ENCODE data around the gene GSTP1. TPM values are rescaled to one million over a fixed set of nuclear protein-coding genes. Genes with fewer than 3 reads are reported as not detected.

GSTP1 gene
- total and polyA plus RNA-seq, 11 donors, result 294 to 830 (median 393) TPM

- Histone ChIP-seq H3K4me1 (no peaks in the 10 kb centered on the region), H3K9me3 (no peaks in the 10 kb centered on the region), H3K27me3 (peaks cover 0 to 29% (median 0%) of the 10 kb centered on the region in 9 donors), H3K36me3 (no peaks in the 10 kb centered on the region), H3K4me3 (no peak overlapping the region), H3K27ac (no peak overlapping the region)
- TF ChIP-seq CTCF (IDR thresholded peaks at IDR 0.05) (peak; percentile 57 to 86 (median 72)), POLR2A (IDR thresholded peaks at IDR 0.05) (no peak)
- intact Hi-C loops (cut with DNase I), result loop anchor here in 3 of 10 donors (5.0 to 10.0 kb wide), 3 partner anchors 82 to 92 kb away; partner anchors contain the start of gene ACY3 (in 1 of the 3)
- DNase-seq (peak in 4 of 5 donors; percentile 36 to 67 (median 55)), ATAC-seq (peak in 1 of 4 donors; percentile 59)
- 60 to 63% (median 62%) methylated on average over 21 of the region's 21 CpGs for WGBS, 4 donors
Observed at GRCh38 chr11:67572747-67573419, 10.7 kb upstream of the GSTP1 start.

DNA sequence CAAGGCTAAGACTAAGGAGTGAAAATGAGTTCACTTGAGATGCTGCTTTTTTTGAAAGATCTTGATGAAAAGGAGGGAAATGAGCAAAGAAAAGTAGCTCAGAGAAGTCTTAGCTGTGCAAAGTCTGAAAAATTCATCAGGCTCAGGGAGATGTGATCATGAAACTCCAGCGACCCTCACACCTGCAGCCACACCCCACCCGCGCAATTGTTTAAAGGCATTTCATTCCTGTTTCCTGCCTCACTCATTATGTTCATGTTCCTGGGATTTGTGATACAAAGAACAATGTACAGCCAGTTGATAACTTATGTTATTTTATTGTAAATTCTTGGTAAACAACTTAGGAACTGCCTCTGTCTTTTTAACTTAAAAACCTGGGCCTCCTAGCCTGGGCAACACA is 8.7 kb upstream of the GSTP1 start:
- intact Hi-C loops (cut with DNase I), result loop anchor here in 5 of 10 donors (2.0 to 10.0 kb wide), 4 partner anchors 80 to 90 kb away; partner anchors contain the start of gene ACY3 (in 1 of the 5)
- WGBS, 4 donors, result 41 to 70% (median 48%) methylated on average over 3 of the region's 3 CpGs
- no peak for ATAC-seq

DNA sequence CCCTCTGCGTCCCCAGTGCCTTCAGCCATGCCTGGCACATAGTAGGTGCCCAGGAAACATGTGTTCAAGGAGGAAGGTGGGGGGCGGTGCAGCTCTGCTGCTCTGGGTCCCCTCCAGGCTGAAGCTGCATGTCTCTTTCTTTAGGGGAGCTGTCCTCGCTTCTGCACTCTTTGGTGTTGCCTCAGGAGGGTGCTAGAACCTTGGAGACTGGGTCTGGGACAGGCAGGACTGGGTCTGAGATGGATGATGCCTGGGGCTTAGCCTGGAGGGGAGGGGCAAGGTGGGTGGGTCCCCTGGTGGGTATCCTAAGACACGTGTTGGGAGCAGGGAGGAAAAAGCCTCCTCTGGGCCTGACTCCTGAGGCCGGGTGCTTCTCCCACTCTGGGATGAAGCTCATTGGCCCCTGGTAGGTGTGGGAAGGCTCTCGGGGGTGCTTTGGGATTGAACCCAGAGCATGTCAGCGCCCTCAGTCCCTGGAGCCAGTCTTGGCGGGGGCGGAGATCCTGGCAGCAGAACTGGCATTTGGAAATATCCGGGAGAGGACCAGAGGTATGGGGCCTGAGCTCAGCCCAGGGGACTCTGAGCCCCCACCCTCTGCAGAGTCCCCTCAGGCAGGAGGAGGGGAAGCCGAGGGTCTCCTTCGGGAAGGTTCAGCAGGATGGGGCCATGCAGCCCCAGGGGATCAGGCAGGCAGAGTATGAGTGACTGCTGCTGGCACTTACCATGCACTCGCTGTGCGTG is 6.7 kb upstream of the GSTP1 start:
- no peak for DNase-seq
- ATAC-seq, result no peak
- Histone ChIP-seq H3K4me1 (peaks cover 0 to 11% (median 0%) of the 10 kb centered on the region in 12 donors), H3K27me3 (peaks cover 0 to 20% (median 0%) of the 10 kb centered on the region in 9 donors), H3K36me3 (no peaks in the 10 kb centered on the region), H3K27ac (no peak overlapping the region), H3K9me3 (no peaks in the 10 kb centered on the region), H3K4me3 (no peak overlapping the region)
- 64 to 83% (median 74%) methylated on average over 11 to 14 of the region's 14 CpGs for WGBS, 4 donors
- TF ChIP-seq POLR2A (IDR thresholded peaks at IDR 0.05), result no peak
- TF ChIP-seq CTCF (IDR thresholded peaks at IDR 0.05), result no peak
- intact Hi-C loops (cut with DNase I), result loop anchor here in 4 of 10 donors (2.0 to 10.0 kb wide), 4 partner anchors 78 to 88 kb away; partner anchors contain the start of gene ACY3 (in 1 of the 4)

More for the DNA sequence above, 8.7 kb upstream of the GSTP1 start:
- Histone ChIP-seq H3K9me3 (no peaks in the 10 kb centered on the region), H3K27me3 (peaks cover 0 to 29% (median 0%) of the 10 kb centered on the region in 9 donors), H3K4me1 (peaks cover 0 to 11% (median 0%) of the 10 kb centered on the region in 12 donors), H3K27ac (no peak overlapping the region), H3K36me3 (no peaks in the 10 kb centered on the region), H3K4me3 (no peak overlapping the region)
- no peak for DNase-seq
- TF ChIP-seq POLR2A (IDR thresholded peaks at IDR 0.05) (no peak), CTCF (IDR thresholded peaks at IDR 0.05) (no peak)

GRCh38 chr11:67577951-67578350 is 5.7 kb upstream of the GSTP1 start:
- peak in 1 of 4 donors; percentile 11 for ATAC-seq
- TF ChIP-seq CTCF (IDR thresholded peaks at IDR 0.05) (no peak), POLR2A (IDR thresholded peaks at IDR 0.05) (no peak)

More at GRCh38 chr11:67577951-67578350, 5.7 kb upstream of the GSTP1 start:
- Histone ChIP-seq H3K9me3 (no peaks in the 10 kb centered on the region), H3K36me3 (no peaks in the 10 kb centered on the region), H3K27ac (no peak overlapping the region), H3K4me3 (no peak overlapping the region), H3K27me3 (peaks cover 0 to 20% (median 0%) of the 10 kb centered on the region in 9 donors), H3K4me1 (peaks cover 0 to 21% (median under 1%) of the 10 kb centered on the region in 12 donors)
- intact Hi-C loops (cut with DNase I), result loop anchor here in 4 of 10 donors (2.0 to 10.0 kb wide), 4 partner anchors 77 to 87 kb away; partner anchors contain the start of gene ACY3 (in 1 of the 4)
- 42 to 83% (median 66%) methylated on average over 1 to 6 of the region's 6 CpGs for WGBS, 4 donors
- DNase-seq, result no peak
